GM18873 (cell line): ENCODE data around the gene HMGCS2.
"Not testable (repeated sequence)": the region's sequence is repeated elsewhere in the genome, so short reads cannot be mapped to it uniquely, and the experiment has no call there.

Experiments
- ATAC-seq: cut with Tn5 transposase; IDR thresholded peaks from one replicate; pipeline ENCODE4 v1.9.1; 2021; ENCODE audit warnings: mild to moderate bottlenecking, moderate library complexity, moderate number of reproducible peaks; ENCODE audit not compliant: unreplicated experiment, low FRiP score

HMGCS2 gene

GRCh38 chr1:119790451-119791198 is 21.9 kb upstream of the HMGCS2 start:
- no peak for ATAC-seq

DNA sequence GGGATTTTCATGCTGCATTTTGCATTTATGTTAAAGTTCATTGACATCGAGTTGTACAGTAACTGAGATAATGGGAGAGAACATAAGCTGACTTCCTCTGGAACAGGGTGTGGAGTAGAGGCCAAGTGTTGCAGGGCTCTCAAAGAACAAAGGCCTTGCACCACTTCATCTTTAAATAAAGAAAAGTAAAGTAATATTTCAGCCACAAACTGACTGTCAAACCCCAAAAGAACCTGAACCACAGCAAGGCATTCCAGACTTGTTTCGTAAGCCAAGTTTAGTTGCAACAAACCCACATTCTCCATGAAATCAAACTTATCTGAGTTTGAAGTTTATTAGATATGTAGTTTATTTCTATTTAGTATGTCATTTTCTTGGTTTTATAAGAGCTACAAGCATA is 19.1 kb upstream of the HMGCS2 start:
- no peak for ATAC-seq

DNA sequence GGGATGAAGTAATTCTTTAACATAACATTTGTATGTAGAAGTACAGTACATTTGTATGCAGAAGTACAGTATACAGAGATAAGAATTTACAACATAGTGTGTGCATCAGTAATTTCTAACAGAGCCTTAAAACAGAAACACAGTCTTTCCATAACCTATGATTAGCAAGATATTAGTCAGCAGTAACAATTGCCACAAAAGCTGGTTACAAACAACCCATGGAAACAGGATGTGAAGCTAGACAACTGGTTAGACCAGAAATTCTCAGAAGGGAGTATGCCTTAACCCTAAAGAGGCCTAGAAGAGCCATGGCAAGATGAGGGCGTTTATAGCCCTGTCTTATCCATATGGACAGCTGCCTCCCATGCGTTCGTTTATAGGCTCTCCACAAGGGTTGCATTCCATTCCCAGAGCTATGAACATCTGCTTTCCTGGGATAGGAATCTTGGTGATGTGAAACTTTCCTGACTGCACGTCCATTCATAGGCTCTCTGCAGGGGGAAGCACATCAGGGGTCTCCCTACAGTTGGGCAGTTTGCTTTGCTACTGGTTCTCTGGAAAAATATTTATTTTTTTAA is 17.9 kb upstream of the HMGCS2 start:
- not testable (repeated sequence) for ATAC-seq

DNA sequence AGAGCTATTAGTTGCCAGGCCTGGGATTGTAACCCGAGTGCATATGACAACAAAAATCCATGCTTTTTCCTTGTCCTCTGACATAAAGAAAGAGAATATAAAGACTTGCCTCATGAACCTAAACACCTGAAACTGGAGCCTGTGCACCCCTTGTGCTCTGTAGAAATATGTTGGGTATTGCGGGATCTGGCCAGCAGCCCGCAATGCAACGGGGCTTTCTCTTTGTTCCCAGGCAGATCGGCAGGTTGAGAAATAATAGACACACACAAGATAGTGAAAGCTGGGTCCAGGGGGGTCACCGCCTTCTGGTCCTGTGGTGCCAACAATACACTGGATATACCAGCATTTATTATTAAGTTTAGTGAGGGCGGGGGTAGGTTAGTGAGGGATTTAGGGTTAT is 17.3 kb upstream of the HMGCS2 start:
- ATAC-seq: not testable (repeated sequence)

GRCh38 chr1:119784191-119784781 is 15.6 kb upstream of the HMGCS2 start:
- no peak for ATAC-seq

DNA sequence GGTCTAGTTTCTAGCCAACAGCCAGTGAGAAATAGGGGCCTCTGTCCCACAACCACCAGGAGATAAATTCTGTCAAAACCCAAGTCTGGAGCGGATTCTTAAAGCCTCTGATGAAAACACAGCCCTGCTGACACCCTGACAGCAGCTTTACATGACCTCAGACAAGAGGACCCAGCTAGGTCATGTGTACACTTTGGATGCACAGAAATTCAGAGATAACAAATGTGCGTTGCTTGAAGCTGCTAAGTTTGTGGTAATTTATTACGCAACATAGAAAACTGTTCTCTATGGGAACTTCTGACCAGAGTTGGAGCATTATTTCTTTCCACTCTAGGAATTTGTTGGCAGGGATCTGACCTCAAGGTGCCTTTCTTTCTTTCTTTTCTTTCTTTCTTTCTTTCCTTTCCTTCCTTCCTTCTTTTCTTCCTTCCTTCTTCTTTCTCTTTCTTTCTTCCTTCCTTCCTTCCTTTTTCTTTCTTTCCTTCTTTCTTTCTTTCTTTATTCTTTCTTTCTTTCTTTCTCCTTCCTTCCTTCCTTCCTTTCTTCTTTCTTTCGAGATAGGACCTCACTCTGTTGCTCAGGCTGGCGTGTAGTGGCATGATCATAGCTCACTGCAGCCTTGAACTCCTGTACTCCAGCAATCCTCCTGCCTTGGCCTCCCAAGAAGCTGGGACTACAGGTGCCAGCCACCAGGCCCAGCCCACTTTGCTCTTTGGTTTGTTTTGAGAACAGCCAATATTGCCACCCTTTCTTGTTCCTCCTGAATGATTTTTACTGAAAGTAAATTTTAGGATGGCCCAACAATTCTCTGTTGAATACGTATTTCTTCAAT is 14.9 kb upstream of the HMGCS2 start:
- no peak for ATAC-seq

DNA sequence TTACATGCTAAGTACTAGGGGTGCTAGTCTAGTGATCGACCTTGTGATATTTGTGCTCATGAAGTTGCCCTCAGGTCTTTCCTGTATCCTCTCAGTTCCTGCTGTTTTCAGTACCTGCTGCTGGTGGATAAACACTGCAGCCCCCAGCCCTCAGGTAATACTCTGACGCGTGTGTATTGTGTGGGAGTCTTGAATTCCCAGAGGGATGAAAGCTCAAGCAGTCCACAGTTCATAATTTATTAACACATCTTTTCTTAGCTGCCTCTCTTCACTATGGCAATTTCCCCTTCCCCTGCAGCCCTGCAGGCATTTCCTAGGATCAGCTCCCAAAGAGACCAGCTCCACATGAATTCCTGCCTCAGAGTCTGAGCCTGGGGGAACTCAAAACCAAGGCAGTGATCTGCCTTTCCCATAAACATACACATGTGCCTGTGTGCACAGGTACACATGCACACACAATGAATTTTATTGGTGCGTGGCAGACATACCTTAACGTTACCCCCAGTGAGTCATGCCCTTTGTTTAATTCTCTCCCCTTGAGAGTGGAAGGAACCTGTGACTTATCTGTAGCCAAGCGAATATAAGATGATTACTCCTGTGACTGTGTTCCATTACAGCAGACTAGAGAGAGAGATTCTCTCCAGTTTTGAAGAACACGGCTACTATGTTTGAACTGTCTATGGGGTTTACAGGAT is 14.1 kb upstream of the HMGCS2 start:
- ATAC-seq: no peak

- ATAC-seq: no peak
These were observed 12.9 kb upstream of the HMGCS2 start for GRCh38 chr1:119781434-119782210.

DNA sequence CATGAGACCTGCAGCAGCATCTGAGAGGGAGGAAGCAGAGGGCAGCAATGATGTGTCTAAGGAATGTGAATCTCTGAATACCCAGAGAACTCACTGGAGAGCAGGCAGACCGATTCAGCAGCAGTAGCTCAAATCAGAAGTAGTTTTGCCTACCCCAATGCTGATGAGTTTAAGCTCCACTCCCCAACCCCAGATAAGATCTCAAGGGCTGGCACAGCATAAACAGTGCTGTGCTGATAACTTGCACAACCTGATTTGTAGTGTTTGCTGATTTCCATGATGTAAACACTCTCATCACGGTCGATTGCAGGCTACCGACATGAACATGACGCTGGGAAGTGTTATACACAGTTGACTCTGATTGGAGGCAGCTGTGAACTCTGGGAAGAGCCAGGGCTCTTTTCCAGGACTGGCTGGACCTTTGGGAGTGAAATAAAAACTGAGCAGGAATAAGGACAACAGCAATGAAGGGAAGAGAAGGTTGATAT is 11.2 kb upstream of the HMGCS2 start:
- no peak for ATAC-seq

DNA sequence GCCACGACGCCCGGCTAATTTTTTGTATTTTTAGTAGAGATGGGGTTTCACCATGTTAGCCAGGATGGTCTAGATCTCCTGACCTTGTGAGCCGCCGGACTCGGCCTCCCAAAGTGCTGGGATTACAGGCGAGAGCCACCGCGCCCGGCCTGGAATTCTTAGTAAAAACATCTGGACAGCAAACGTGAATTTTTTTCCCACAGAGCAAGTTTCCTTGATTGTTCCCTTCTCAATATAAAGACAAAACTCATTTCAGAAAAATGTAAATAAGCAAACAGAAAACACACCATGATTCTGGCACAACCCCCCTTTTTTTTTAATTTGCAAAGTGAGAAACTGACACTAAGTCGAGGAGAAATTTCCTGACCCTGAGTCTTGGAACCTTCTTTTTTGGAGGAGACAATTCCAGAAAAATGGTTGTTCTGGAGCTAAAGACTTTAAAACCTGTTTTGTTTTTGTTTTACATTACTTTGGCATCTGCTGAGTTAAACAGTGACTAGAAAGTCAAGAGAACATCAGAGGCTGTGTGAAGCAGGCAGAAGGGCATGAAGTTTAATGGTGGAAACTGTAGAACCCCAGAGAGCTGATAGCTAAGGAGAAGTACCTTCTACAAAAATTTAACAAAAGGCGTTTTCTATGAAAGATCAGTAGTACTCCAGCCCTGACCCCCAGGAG is 10.3 kb upstream of the HMGCS2 start:
- ATAC-seq: no peak

DNA sequence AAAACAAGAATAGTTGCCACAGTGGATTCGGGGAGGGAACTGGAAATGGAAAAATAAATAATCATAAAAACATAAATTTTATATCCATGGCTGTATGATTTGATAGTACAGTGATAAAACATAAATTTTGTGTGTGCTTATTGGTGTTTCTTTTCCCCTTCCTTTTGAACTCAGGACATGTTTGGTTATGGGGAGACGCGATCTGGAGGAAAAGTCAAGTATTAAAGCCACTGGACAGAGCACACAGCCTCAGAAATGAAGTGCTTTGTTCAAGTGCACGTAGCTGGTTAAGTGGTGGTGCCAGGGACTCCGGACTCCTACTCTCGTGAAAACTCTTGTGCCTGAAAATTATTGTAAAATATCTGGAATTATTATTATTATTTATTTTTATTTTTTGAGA is 9.7 kb upstream of the HMGCS2 start:
- ATAC-seq: no peak

- ATAC-seq: no peak
These were observed 6.2 kb upstream of the HMGCS2 start for GRCh38 chr1:119774746-119775490.

DNA sequence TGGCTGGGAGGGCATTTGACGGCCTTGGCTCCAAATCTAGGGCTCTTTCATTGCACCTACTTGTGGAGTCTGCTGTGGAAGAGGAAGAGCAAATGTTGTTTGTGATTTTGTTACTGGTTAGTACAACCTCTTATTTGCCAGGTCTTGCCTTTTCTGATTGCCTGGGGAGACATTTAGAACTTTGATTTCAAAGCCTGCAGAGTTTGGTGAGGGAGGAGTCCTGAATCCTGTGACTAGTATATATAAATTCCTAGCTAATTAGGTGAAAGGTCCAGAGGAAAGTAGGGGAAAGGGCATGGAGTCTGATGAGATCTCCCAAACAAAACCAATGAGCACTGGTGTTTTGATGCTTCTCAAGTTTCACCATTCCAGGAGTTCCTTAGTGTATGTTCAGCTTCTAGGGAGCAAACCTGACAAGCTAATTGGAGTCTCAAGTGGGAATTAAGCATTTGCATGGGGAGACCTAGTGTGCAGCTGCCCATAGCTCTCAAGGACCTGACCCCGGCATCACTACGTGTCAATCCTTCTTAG is 5.1 kb upstream of the HMGCS2 start:
- no peak for ATAC-seq

DNA sequence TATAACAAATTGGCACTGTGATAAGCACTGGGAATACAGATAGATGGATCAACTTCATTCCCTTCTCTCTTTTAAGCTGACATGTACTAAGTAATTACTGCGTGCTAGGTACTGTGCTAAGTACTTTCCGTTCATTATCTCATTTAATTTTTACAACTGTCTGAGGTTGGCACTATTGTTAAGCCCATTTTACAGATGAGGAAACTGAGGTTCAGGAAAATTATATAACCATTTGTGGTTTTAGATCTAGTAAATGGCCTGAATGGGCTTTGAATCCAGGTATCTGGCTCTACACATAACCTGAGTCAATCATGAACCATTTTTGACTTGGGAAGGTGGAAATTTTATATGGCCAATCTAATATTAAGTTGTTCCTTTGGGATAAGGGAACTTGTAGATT is 3.6 kb upstream of the HMGCS2 start:
- no peak for ATAC-seq

DNA sequence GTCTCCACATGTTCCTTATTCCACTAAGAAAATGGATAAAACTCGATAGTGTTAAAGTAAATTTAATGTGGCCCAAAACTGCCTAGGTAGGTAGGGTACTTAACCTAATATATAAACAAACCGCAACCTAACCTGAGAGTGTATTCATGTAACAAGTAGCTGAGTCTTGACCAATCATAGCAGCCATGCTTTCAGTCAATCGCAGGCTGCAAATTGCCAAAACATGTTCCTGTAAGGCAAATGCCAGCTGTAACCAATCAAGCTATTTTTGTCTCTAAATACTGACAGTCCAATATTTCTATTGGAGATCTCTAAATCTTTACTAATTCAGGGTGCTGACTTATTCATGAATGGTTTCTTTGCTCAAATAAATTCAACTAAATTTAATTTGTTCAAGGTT is 3.1 kb upstream of the HMGCS2 start:
- no peak for ATAC-seq

GRCh38 chr1:119771016-119771415 is 2.3 kb upstream of the HMGCS2 start:
- ATAC-seq: no peak

- no peak for ATAC-seq
These were observed 1.2 kb downstream of the HMGCS2 start for GRCh38 chr1:119767486-119767885.

- ATAC-seq: no peak
These were observed 2.3 kb downstream of the HMGCS2 start for GRCh38 chr1:119766374-119766794.
